CD8-positive, alpha-beta memory T cell (primary cell): ENCODE results near the gene MDGA2. TPM values are rescaled to one million over a fixed set of nuclear protein-coding genes. Genes with fewer than 3 reads are reported as not detected.

Experiments
- CTCF ChIA-PET: fragments of 350-600 bp; sonication (Branson Sonifier 250); formaldehyde crosslinking; loops from one replicate; lab custom pipeline; 2021; ENCODE audit warnings: antibody characterized with exemption; lab: Charles Lee
- POLR2A ChIA-PET: fragments of 350-600 bp; sonication (Branson Sonifier 250); formaldehyde crosslinking; loops from one replicate; lab custom pipeline; 2021; ENCODE audit warnings: antibody characterized with exemption; lab: Charles Lee
- DNase-seq, 5 donors: peaks; one replicate each; pipeline versions ENCODE4 v3.0.0 to v3.0.0-alpha.2; 2020 to 2022; ENCODE audit warnings: mixed read lengths in 1 of 5
- H3K27ac ChIP-seq: one replicate; pipeline ENCODE4 v1.7.0; 2013; ENCODE audit warnings: low read depth, mild to moderate bottlenecking, low read length, moderate library complexity
- H3K27me3 ChIP-seq: 2 replicates; pipeline ENCODE4 v1.7.0; 2013; ENCODE audit warnings: low read length, mild to moderate bottlenecking; ENCODE audit not compliant: insufficient read depth, poor library complexity, severe bottlenecking
- H3K36me3 ChIP-seq: 2 replicates; pipeline ENCODE4 v1.7.0; 2013; ENCODE audit warnings: mild to moderate bottlenecking, low read length, moderate library complexity; ENCODE audit not compliant: insufficient read depth
- H3K4me1 ChIP-seq: 2 replicates; pipeline ENCODE4 v1.7.0; 2013; ENCODE audit warnings: mild to moderate bottlenecking, low read length, moderate library complexity; ENCODE audit not compliant: insufficient read depth
- H3K4me3 ChIP-seq: 2 replicates; pipeline ENCODE4 v1.7.0; 2013; ENCODE audit warnings: mild to moderate bottlenecking, low read length
- H3K9me3 ChIP-seq: 2 replicates; pipeline ENCODE4 v1.7.0; 2013; ENCODE audit warnings: mild to moderate bottlenecking, low read length
- H3K27ac Mint-ChIP-seq, 8 donors: one replicate each; pipeline ENCODE4 v1.8.0; 2020 to 2021; ENCODE audit warnings: mixed read lengths in 8 of 8, mild to moderate bottlenecking in 6 of 8, inconsistent platforms in 3 of 8, moderate library complexity in 3 of 8
- H3K27me3 Mint-ChIP-seq, 2 donors: one replicate each; pipeline ENCODE4 v1.8.0; 2020 to 2021; ENCODE audit warnings: mixed read lengths in 2 of 2, mild to moderate bottlenecking in 1 of 2, moderate library complexity in 1 of 2
- H3K36me3 Mint-ChIP-seq, 3 donors: one replicate each; pipeline ENCODE4 v1.8.0; 2020 to 2021; ENCODE audit warnings: mixed read lengths in 3 of 3, inconsistent platforms in 1 of 3, mild to moderate bottlenecking in 1 of 3
- H3K4me1 Mint-ChIP-seq, 3 donors: one replicate each; pipeline ENCODE4 v1.8.0; 2020 to 2021; ENCODE audit warnings: mixed read lengths in 3 of 3, inconsistent platforms in 1 of 3, mild to moderate bottlenecking in 1 of 3
- H3K4me3 Mint-ChIP-seq, 7 donors: one replicate each; pipeline ENCODE4 v1.8.0; 2020 to 2021; ENCODE audit warnings: mixed read lengths in 7 of 7, mild to moderate bottlenecking in 6 of 7, moderate library complexity in 4 of 7, inconsistent platforms in 2 of 7
- H3K9me3 Mint-ChIP-seq, 5 donors: one replicate each; pipeline ENCODE4 v1.8.0; 2020 to 2022; ENCODE audit warnings: mixed read lengths in 5 of 5, mild to moderate bottlenecking in 3 of 5, moderate library complexity in 2 of 5, inconsistent platforms in 1 of 5
- polyA plus RNA-seq: library from polyadenylated mRNA; unstranded; fragments of 300-500 nt; fragmentation: Illumina TruSeq; gene quantifications from one replicate; pipeline ENCODE4 v1.2.3, GENCODE V29; 2021
- total RNA-seq, 2 experiments: library from RNA; stranded (reverse); gene quantifications; one replicate each; pipeline ENCODE4 v1.2.3, GENCODE V29; 2021

Gene MDGA2
- total and polyA plus RNA-seq, 3 experiments from 2014 or later, result not detected

DNA sequence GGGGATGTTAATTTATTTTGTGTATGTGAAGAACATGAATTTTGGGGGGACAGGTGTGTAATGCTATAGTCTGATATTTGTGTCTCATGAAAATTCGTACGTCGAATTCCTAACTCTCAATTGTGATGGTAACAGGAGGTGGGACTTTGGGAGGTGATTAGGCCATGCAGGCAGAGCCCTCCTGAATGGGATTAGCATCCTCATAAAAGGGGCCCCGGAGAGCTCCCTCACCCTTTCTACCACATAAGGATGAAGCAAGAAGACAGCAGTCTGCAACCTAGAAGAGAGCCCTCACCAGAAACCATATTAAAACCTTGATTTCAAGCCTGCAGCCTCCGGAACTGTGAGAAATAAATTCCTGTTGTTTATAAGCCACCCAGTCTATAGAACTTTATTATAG is 165.4 kb downstream of the MDGA2 start:
- H3K4me1 Mint-ChIP-seq, result no peaks in the 10 kb centered on the region
- DNase-seq, result no peak
- H3K27ac Mint-ChIP-seq, result no peak overlapping the region
- no peaks in the 10 kb centered on the region for H3K4me1 ChIP-seq
- no peak overlapping the region for H3K4me3 Mint-ChIP-seq
- ChIA-PET POLR2A (no interaction called here), CTCF (no interaction called here)
- H3K36me3 Mint-ChIP-seq, result no peaks in the 10 kb centered on the region
- H3K27me3 Mint-ChIP-seq, result no peaks in the 10 kb centered on the region
- no peaks in the 10 kb centered on the region for H3K27me3 ChIP-seq
- H3K27ac ChIP-seq, result no peak overlapping the region
- no peaks in the 10 kb centered on the region for H3K36me3 ChIP-seq
- H3K4me3 ChIP-seq, result no peak overlapping the region
- peaks cover 0 to 35% (median 13%) of the 10 kb centered on the region in 5 donors for H3K9me3 Mint-ChIP-seq
- no peaks in the 10 kb centered on the region for H3K9me3 ChIP-seq

DNA sequence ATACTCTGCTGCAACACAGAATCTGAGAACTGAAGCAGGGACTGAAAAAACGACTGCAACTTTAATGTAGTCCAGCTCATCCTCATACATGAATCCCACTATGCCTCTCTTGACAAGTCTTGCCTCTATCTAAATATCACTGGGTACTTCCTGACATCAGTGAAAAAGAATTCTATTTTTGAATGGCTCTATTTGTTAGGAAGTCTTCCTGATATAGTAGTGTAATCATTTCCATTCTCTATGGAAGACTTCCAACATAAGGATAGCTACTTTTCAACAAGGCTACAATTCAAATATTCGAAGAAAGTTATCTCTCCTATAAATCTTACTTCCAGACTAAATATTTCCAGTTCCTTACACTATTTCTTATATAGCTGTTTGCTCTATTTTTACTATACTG is 167.5 kb downstream of the MDGA2 start:
- H3K27ac ChIP-seq, result no peak overlapping the region
- no peak overlapping the region for H3K4me3 ChIP-seq
- H3K9me3 ChIP-seq, result no peaks in the 10 kb centered on the region
- no peaks in the 10 kb centered on the region for H3K27me3 Mint-ChIP-seq
- no peaks in the 10 kb centered on the region for H3K36me3 Mint-ChIP-seq
- peaks cover 0 to 29% (median 9%) of the 10 kb centered on the region in 5 donors for H3K9me3 Mint-ChIP-seq
- ChIA-PET CTCF (no interaction called here), POLR2A (no interaction called here)
- DNase-seq, result no peak
- H3K36me3 ChIP-seq, result no peaks in the 10 kb centered on the region
- H3K4me3 Mint-ChIP-seq, result no peak overlapping the region
- H3K27ac Mint-ChIP-seq, result no peak overlapping the region
- no peaks in the 10 kb centered on the region for H3K4me1 Mint-ChIP-seq
- H3K27me3 ChIP-seq, result no peaks in the 10 kb centered on the region
- H3K4me1 ChIP-seq, result no peaks in the 10 kb centered on the region

DNA sequence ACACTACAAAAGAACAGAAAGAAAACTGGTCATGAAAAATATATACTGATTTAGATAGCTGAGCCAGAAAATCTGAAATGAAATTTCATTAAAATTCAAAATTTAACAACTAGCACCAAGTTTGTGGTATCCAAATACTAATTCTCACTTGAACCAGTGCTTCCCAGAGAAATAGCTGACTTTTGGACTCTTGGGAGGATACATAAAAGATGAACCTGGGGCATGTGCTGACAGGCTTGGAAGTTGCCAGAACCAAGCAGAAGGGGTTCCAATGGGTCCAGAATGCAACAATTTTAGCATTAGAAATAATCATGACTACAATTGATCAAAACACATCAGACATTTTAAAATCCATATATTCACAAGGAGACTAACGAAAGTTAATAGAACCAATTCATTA is 175.0 kb downstream of the MDGA2 start:
- Mint-ChIP-seq H3K9me3 (peaks cover 0 to 25% (median 2%) of the 10 kb centered on the region in 5 donors), H3K27me3 (no peaks in the 10 kb centered on the region), H3K27ac (no peak overlapping the region), H3K36me3 (no peaks in the 10 kb centered on the region), H3K4me1 (no peaks in the 10 kb centered on the region), H3K4me3 (no peak overlapping the region)
- no peak for DNase-seq
- Histone ChIP-seq H3K9me3 (no peaks in the 10 kb centered on the region), H3K4me1 (no peaks in the 10 kb centered on the region), H3K4me3 (no peak overlapping the region), H3K27ac (no peak overlapping the region), H3K27me3 (no peaks in the 10 kb centered on the region), H3K36me3 (no peaks in the 10 kb centered on the region)
- ChIA-PET POLR2A (no interaction called here), CTCF (no interaction called here)

DNA sequence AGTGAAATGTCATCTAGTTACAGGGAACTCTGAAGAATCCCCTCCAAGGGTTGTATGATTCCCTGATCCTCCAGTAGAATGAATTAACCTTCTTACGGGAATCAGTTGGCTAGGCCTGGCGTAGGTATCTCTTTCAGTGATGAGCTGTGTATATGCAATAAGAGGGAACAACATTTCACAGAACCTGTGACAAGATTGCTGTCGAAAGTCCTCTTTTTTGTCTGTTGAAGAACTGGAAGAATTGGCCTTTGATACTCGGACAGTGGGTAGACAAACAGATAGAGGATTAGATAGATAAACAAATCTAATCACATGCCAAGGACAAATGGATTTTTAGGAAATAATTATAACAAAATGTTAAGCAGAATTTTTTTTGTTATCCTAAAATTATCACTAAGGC is 184.6 kb downstream of the MDGA2 start:
- no peak overlapping the region for H3K27ac ChIP-seq
- H3K27ac Mint-ChIP-seq, result no peak overlapping the region
- CTCF ChIA-PET, result no interaction called here

DNA sequence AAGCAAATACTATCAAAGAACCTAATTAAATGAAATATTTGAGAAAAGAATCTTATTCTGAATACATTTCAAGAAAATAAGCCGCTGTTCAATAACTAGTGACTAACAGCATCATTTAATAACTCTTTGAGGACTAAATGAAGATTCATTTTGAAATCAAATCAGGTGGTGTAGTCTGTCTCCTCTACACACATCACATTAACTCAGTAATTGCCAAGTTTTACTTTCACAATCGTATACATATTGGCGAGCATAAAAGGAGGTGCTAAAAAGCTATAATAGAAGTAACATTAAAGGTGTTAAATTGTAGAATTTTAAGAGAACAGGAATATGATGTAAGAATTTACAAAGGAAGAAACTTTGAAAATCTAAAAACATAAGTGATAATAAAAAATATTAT is 185.1 kb downstream of the MDGA2 start:
- Mint-ChIP-seq H3K4me3 (no peak overlapping the region), H3K27me3 (no peaks in the 10 kb centered on the region), H3K27ac (no peak overlapping the region), H3K4me1 (no peaks in the 10 kb centered on the region), H3K36me3 (no peaks in the 10 kb centered on the region), H3K9me3 (peaks cover 3 to 30% (median 10%) of the 10 kb centered on the region in 5 donors)
- Histone ChIP-seq H3K9me3 (no peaks in the 10 kb centered on the region), H3K4me1 (no peaks in the 10 kb centered on the region), H3K27ac (no peak overlapping the region), H3K27me3 (no peaks in the 10 kb centered on the region), H3K36me3 (no peaks in the 10 kb centered on the region), H3K4me3 (no peak overlapping the region)
- ChIA-PET CTCF (no interaction called here), POLR2A (no interaction called here)
- no peak for DNase-seq

More for the DNA sequence above, 184.6 kb downstream of the MDGA2 start:
- Mint-ChIP-seq H3K4me1 (no peaks in the 10 kb centered on the region), H3K4me3 (no peak overlapping the region), H3K36me3 (no peaks in the 10 kb centered on the region), H3K9me3 (peaks cover 3 to 33% (median 10%) of the 10 kb centered on the region in 5 donors), H3K27me3 (no peaks in the 10 kb centered on the region)
- Histone ChIP-seq H3K4me1 (no peaks in the 10 kb centered on the region), H3K9me3 (no peaks in the 10 kb centered on the region), H3K4me3 (no peak overlapping the region), H3K27me3 (no peaks in the 10 kb centered on the region), H3K36me3 (no peaks in the 10 kb centered on the region)
- POLR2A ChIA-PET, result no interaction called here
- DNase-seq, result no peak

DNA sequence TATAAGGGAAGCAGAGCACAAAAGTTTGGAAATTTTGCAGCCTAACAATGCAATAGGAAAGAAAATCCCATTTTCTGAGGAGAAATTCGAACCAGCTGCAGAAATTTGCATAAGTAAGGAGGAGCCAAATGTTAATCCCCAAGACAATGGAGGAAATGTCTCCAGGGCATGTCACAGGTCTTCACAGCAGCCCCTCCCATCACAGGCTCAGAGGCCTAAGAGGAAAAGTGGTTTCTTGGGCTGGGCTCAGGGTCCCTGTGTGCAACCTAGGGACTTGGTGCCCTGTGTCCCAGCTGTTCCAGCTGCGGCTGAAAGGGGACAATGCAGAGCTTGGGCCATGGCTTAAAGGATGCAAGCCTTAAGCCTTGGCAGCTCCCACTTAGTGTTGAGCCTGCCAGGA is 190.0 kb downstream of the MDGA2 start:
- Mint-ChIP-seq H3K4me3 (no peak overlapping the region), H3K27me3 (no peaks in the 10 kb centered on the region), H3K4me1 (no peaks in the 10 kb centered on the region), H3K36me3 (no peaks in the 10 kb centered on the region), H3K9me3 (peaks cover 8 to 38% (median 9%) of the 10 kb centered on the region in 5 donors), H3K27ac (no peak overlapping the region)
- Histone ChIP-seq H3K4me3 (no peak overlapping the region), H3K9me3 (no peaks in the 10 kb centered on the region), H3K27me3 (no peaks in the 10 kb centered on the region), H3K36me3 (no peaks in the 10 kb centered on the region), H3K4me1 (no peaks in the 10 kb centered on the region), H3K27ac (no peak overlapping the region)
- no peak for DNase-seq
- CTCF ChIA-PET, result no interaction called here
- POLR2A ChIA-PET, result no interaction called here

DNA sequence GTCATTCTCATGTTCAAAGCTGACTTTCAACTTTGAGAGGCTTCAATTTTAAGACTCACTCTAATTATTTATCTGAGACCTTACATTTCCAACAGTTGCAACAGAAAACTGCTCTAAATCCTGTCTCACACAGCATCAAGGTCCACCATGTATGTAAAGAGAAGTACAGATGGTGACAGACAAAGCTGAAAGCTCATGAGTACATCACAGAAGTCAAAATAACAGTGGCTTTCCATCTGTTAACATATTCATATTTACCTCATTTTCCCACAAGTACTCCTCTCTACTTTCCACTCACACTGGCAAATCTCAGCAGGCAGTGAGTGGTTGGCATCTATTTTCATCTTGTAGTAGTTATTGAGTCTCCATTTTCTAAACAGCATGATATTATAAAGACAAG is 192.0 kb downstream of the MDGA2 start:
- ChIA-PET CTCF (no interaction called here), POLR2A (no interaction called here)

DNA sequence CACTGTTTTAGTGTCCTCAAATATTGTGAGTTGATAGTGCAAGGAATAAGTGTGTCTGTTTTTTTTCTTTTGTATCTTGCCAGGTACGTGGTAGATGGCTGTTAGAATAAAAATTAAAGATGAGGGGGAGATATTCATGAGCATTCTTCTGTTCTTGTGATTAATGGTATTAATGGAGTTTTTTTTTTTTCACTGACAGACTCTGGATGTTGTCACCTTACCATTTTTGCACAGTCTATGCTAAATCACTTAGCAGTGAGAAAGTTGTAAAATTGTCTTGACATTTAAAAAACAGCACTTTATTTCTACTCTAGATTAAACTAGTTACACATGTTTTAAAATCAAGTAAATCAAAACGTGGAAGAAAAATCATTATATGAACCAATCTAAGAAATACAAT is 204.3 kb downstream of the MDGA2 start:
- Histone ChIP-seq H3K4me1 (no peaks in the 10 kb centered on the region), H3K27ac (no peak overlapping the region), H3K4me3 (no peak overlapping the region), H3K9me3 (no peaks in the 10 kb centered on the region), H3K27me3 (no peaks in the 10 kb centered on the region), H3K36me3 (no peaks in the 10 kb centered on the region)
- Mint-ChIP-seq H3K9me3 (peaks cover 5 to 29% (median 12%) of the 10 kb centered on the region in 5 donors), H3K4me3 (no peak overlapping the region), H3K27ac (no peak overlapping the region), H3K4me1 (no peaks in the 10 kb centered on the region), H3K36me3 (no peaks in the 10 kb centered on the region), H3K27me3 (no peaks in the 10 kb centered on the region)
- DNase-seq, result no peak
- CTCF ChIA-PET, result no interaction called here
- POLR2A ChIA-PET, result no interaction called here

More for the DNA sequence above, 192.0 kb downstream of the MDGA2 start:
- no peaks in the 10 kb centered on the region for H3K36me3 ChIP-seq
- Mint-ChIP-seq H3K4me3 (no peak overlapping the region), H3K27me3 (no peaks in the 10 kb centered on the region), H3K27ac (no peak overlapping the region), H3K4me1 (no peaks in the 10 kb centered on the region), H3K9me3 (peaks cover 6 to 27% (median 9%) of the 10 kb centered on the region in 5 donors), H3K36me3 (no peaks in the 10 kb centered on the region)
- DNase-seq, result no peak
- H3K9me3 ChIP-seq, result no peaks in the 10 kb centered on the region
- no peak overlapping the region for H3K4me3 ChIP-seq
- no peaks in the 10 kb centered on the region for H3K27me3 ChIP-seq
- no peak overlapping the region for H3K27ac ChIP-seq
- H3K4me1 ChIP-seq, result no peaks in the 10 kb centered on the region

DNA sequence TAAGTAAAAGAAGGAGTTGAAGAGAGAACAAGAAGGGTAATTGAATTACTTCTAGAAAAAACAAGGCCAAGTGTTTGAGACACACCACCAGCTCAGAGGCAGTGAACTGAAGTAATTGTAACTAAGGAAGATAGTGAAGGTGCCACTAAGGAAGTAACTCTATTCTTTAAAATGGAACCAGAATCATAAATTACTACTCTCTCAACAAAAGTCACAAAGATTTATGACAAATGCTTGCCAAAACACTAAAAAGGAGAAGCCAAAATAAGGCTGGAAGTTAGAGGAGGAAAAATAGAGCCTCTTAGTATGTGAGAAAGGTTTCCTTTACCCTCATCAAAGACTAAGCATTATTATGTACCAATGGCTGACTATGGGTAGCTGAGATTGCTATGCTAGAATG is 208.5 kb downstream of the MDGA2 start:
- H3K36me3 Mint-ChIP-seq, result no peaks in the 10 kb centered on the region
- CTCF ChIA-PET, result no interaction called here
- no peaks in the 10 kb centered on the region for H3K36me3 ChIP-seq

More for the DNA sequence above, 208.5 kb downstream of the MDGA2 start:
- no peak overlapping the region for H3K4me3 ChIP-seq
- Mint-ChIP-seq H3K27ac (no peak overlapping the region), H3K27me3 (no peaks in the 10 kb centered on the region), H3K9me3 (peaks cover 5 to 21% (median 20%) of the 10 kb centered on the region in 5 donors), H3K4me1 (no peaks in the 10 kb centered on the region), H3K4me3 (no peak overlapping the region)
- H3K27ac ChIP-seq, result no peak overlapping the region
- DNase-seq, result no peak
- POLR2A ChIA-PET, result no interaction called here
- no peaks in the 10 kb centered on the region for H3K27me3 ChIP-seq
- no peaks in the 10 kb centered on the region for H3K9me3 ChIP-seq
- H3K4me1 ChIP-seq, result no peaks in the 10 kb centered on the region
